Activated naive CD8-positive, alpha-beta T cell treated with anti-CD3 and anti-CD28 coated beads, Interleukin-2, amount 10 ng/mL, durations not matched to agents 7 days and 5 days (primary cell): ENCODE results near the gene NT5C3A. TPM values are rescaled to one million over a fixed set of nuclear protein-coding genes. Genes with fewer than 3 reads are reported as not detected.
A peak's percentile ranks its signal among the peaks of the same experiment; 100 is the strongest.

ENCODE experiments used
- ATAC-seq: fragments of 150-1000 bp; cut with Tn5 transposase; one replicate; pipeline ENCODE4 v1.10.0; 2021; ENCODE audit warnings: low read depth, moderate library complexity
- POLR2A ChIA-PET: fragments of 350-600 bp; sonication (Branson Sonifier 250); formaldehyde crosslinking; loops from one replicate; lab custom pipeline; 2021; ENCODE audit warnings: antibody characterized with exemption; lab: Charles Lee
- DNase-seq: peaks from one replicate; pipeline ENCODE4 v3.0.0; 2021
- H3K27ac Mint-ChIP-seq: one replicate; pipeline ENCODE4 v1.8.0; 2022; ENCODE audit warnings: mild to moderate bottlenecking, mixed read lengths
- H3K27me3 Mint-ChIP-seq: one replicate; pipeline ENCODE4 v1.8.0; 2022; ENCODE audit warnings: mild to moderate bottlenecking, moderate library complexity, mixed read lengths
- H3K36me3 Mint-ChIP-seq: one replicate; pipeline ENCODE4 v1.8.0; 2021; ENCODE audit warnings: mild to moderate bottlenecking, mixed read lengths
- H3K4me1 Mint-ChIP-seq: one replicate; pipeline ENCODE4 v1.8.0; 2021; ENCODE audit warnings: mixed read lengths
- H3K4me3 Mint-ChIP-seq: one replicate; pipeline ENCODE4 v1.8.0; 2022; ENCODE audit warnings: mild to moderate bottlenecking, moderate library complexity, mixed read lengths
- H3K9me3 Mint-ChIP-seq: one replicate; pipeline ENCODE4 v1.8.0; 2021; ENCODE audit warnings: mixed read lengths
- total RNA-seq, 2 experiments: library from RNA; stranded (reverse); gene quantifications; one replicate each; pipeline ENCODE4 v1.2.3, GENCODE V29; 2021

Gene NT5C3A
- total RNA-seq, 2 experiments from 2014 or later = 63.3 to 64.0 TPM

- Mint-ChIP-seq H3K9me3 (no peaks in the 10 kb centered on the region), H3K27me3 (no peaks in the 10 kb centered on the region), H3K27ac (no peak overlapping the region), H3K4me3 (no peak overlapping the region), H3K36me3 (no peaks in the 10 kb centered on the region), H3K4me1 (peaks cover 26% of the 10 kb centered on the region)
- ATAC-seq (no peak), DNase-seq (no peak)
- POLR2A ChIA-PET = no interaction called here
Measured at GRCh38 chr7:33044986-33045385, 17.6 kb downstream of the NT5C3A start.

GRCh38 chr7:33044401-33044718 is 18.2 kb downstream of the NT5C3A start:
- Mint-ChIP-seq H3K9me3 (no peaks in the 10 kb centered on the region), H3K27ac (no peak overlapping the region), H3K4me3 (no peak overlapping the region), H3K4me1 (peaks cover 28% of the 10 kb centered on the region), H3K27me3 (no peaks in the 10 kb centered on the region), H3K36me3 (peaks cover 2% of the 10 kb centered on the region)
- POLR2A ChIA-PET = no interaction called here
- ATAC-seq (no peak), DNase-seq (no peak)

GRCh38 chr7:33043501-33044400 is 18.8 kb downstream of the NT5C3A start:
- Mint-ChIP-seq H3K4me3 (no peak overlapping the region), H3K4me1 (peaks cover 26% of the 10 kb centered on the region), H3K9me3 (no peaks in the 10 kb centered on the region), H3K27me3 (no peaks in the 10 kb centered on the region), H3K36me3 (peaks cover 2% of the 10 kb centered on the region), H3K27ac (no peak overlapping the region)
- no peak for DNase-seq
- no peak for ATAC-seq
- POLR2A ChIA-PET = interaction anchor here (1.0 kb wide), 1 partner anchor 8 kb away, joined by 3 read pairs; no protein-coding TSS in a partner anchor

DNA sequence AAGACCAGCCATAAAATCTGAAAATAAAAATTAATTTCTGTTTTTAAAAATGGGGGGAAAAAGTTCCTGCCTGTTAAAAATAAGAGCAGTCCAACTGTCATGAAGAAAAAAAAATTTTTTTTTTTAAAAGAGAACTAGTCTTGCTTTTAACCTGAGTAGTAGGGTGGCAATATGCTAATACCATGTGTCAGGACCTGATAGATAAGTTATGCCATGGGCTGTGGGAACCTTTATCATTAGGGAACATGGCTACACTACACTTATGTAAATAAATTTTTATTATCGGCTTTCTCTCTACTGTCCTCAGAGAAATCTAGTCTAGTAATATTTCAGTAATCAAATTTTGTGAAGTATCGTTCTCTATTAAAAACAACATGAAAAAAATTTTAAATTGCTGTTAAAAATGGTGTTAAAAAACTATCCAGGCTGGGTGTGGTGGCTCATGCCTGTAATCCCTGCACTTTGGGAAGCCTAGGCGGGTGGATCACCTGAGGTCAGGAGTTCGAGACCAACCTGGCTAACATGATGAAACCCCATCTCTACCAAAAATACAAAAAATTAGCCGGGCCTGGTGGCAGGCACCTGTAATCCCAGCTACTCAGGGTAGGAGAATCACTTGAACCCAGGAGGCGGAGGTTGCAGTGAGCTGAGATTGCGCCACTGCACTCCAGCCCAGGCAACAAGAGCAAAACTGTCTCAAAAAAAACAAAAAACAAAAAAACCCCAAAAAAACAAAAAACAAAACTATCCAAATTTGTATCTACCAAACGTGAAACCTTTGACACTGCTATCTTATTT is 20.7 kb downstream of the NT5C3A start:
- no peaks in the 10 kb centered on the region for H3K27me3 Mint-ChIP-seq
- peaks cover 3% of the 10 kb centered on the region for H3K36me3 Mint-ChIP-seq
- POLR2A ChIA-PET = interaction anchor here (3.2 kb wide), 1 partner anchor 20 kb away, joined by 16 read pairs; the partner anchor contains the start of gene NT5C3A
- ATAC-seq = no peak
- H3K9me3 Mint-ChIP-seq = no peaks in the 10 kb centered on the region
- no peak for DNase-seq
- H3K4me3 Mint-ChIP-seq = no peak overlapping the region
- H3K27ac Mint-ChIP-seq = no peak overlapping the region
- H3K4me1 Mint-ChIP-seq = peaks cover 28% of the 10 kb centered on the region

DNA sequence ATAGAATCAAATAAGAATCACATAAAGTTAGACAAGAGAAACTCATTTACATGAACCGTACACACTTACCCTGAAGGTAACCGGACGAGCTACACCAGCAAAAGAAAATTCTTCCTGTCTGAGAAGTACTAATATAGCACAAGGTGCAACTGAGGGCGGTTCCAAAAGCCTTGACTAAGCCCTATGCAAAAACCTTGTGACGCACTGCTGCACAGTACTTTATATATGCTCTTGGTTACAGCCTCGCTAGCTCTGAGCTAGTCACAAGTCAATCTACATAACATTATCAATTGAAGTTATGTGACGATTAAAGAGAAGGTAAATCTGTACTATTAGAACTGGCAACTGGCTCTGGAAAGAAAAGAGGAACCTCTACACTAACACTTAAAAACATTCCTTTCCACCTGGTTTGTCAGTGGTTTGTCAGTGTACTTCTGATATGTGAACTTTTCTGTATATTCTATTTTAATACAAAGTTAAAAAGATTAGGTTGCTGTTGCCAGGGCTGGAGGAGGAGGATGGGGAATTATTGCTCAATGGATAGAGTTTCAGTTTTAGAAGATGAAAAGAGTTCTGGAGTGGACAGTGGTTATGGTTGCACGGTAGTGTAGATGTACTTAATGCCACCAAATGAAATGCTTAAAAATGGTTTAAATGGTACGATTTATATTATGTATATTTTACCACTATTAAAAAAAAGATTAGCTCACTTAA is 21.6 kb downstream of the NT5C3A start:
- H3K36me3 Mint-ChIP-seq = peaks cover 6% of the 10 kb centered on the region
- POLR2A ChIA-PET = interaction anchor here (0.8 to 3.2 kb wide), 9 partner anchors 8 to 150 kb away, joined by 3 to 27 read pairs (median 5); partner anchors contain the start of genes KBTBD2, NT5C3A and RP9
- DNase-seq (no peak), ATAC-seq (peak; percentile 99)
- H3K9me3 Mint-ChIP-seq = no peaks in the 10 kb centered on the region
- H3K4me3 Mint-ChIP-seq = peak overlapping the region; percentile 87
- H3K27me3 Mint-ChIP-seq = no peaks in the 10 kb centered on the region
- H3K27ac Mint-ChIP-seq = peak overlapping the region; percentile 72
- peaks cover 28% of the 10 kb centered on the region for H3K4me1 Mint-ChIP-seq

DNA sequence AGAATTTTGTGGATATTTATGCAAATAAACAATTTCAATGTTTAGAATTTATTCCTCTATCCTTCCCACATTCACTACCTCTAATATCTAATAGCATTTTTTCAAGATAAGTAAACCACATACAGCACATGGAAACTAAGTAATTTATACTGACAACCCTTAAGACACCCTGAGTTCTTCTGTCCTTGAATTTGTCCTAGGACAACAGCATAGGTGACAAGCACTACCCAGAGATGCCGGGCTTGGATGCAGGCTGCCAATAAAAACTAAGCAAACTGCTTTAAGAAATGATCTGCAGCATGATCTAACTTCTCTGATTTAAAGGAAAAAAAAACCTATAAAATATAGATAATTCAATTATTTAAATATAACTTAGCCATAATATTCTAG is 22.7 kb downstream of the NT5C3A start:
- H3K27ac Mint-ChIP-seq = peak overlapping the region; percentile 85
- peaks cover 28% of the 10 kb centered on the region for H3K4me1 Mint-ChIP-seq
- H3K36me3 Mint-ChIP-seq = peaks cover 6% of the 10 kb centered on the region
- POLR2A ChIA-PET = interaction anchor here (0.6 to 3.2 kb wide), 7 partner anchors 12 to 149 kb away, joined by 3 to 27 read pairs (median 10); partner anchors contain the start of genes KBTBD2 and NT5C3A
- ATAC-seq (no peak), DNase-seq (no peak)
- H3K27me3 Mint-ChIP-seq = no peaks in the 10 kb centered on the region
- no peaks in the 10 kb centered on the region for H3K9me3 Mint-ChIP-seq
- H3K4me3 Mint-ChIP-seq = peak overlapping the region; percentile 86

DNA sequence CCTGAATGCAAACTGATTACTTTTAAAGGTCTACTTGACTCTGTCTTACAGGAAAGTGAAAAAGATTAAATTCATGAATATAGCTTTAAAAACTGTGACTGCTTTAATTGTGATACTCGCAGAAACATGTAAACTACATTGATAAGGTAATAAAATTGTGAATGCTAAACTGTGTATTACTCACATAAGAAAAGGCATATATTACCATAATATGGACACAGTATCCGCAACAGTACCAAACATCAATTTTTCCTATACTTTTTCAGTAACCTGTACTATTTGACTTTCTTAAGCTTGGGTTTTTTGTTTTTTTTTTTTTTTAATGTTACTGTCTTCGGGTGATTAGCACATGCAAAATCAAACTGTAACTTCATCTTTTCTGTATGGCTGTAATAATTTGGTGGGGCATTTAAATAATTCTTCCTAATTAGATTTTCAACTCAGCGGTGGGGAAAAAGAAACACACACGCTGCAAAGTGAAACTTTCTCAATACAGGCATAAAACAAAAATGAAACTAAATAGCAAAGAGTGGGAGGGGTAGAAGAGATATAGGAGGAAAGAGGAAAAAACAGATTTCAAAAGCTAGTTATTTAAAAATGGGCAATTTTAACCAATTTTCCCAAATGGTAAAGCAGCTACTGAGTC is 23.2 kb downstream of the NT5C3A start:
- Mint-ChIP-seq H3K4me1 (peaks cover 28% of the 10 kb centered on the region), H3K4me3 (peak overlapping the region; percentile 86)

DNA sequence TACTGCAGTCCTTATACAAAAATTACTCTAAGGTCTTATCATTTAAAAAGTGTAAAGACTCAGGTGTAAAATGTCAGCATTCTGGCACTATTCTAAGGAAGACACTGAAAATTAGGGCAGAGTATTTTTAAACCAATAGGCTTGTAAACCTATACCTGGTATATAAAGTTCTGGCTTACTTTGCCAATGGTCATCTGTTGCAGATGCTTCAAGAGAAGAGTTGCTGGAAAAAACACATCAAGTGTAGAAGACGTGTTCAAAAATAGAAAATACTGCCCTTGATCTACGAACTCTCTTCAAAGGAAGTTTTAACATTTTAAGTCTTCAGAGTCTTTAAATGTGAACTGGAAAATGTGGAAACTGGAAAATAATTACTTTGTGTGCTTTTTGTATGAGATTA is 23.9 kb downstream of the NT5C3A start:
- no peak for DNase-seq
- H3K36me3 Mint-ChIP-seq = peaks cover 10% of the 10 kb centered on the region
- peak overlapping the region; percentile 86 for H3K4me3 Mint-ChIP-seq
- ATAC-seq = no peak
- H3K4me1 Mint-ChIP-seq = peaks cover 23% of the 10 kb centered on the region
- POLR2A ChIA-PET = interaction anchor here (0.6 to 3.2 kb wide), 5 partner anchors 16 to 244 kb away, joined by 5 to 27 read pairs (median 16); partner anchors contain the start of genes KBTBD2 and NT5C3A
- no peaks in the 10 kb centered on the region for H3K27me3 Mint-ChIP-seq
- H3K9me3 Mint-ChIP-seq = no peaks in the 10 kb centered on the region
- H3K27ac Mint-ChIP-seq = peak overlapping the region; percentile 85

More for the DNA sequence above, 23.2 kb downstream of the NT5C3A start:
- DNase-seq (no peak), ATAC-seq (no peak)
- Mint-ChIP-seq H3K9me3 (no peaks in the 10 kb centered on the region), H3K27ac (peak overlapping the region; percentile 85), H3K36me3 (peaks cover 9% of the 10 kb centered on the region), H3K27me3 (no peaks in the 10 kb centered on the region)
- POLR2A ChIA-PET = interaction anchor here (0.6 to 3.2 kb wide), 8 partner anchors 13 to 245 kb away, joined by 3 to 27 read pairs (median 8); partner anchors contain the start of genes KBTBD2 and NT5C3A

DNA sequence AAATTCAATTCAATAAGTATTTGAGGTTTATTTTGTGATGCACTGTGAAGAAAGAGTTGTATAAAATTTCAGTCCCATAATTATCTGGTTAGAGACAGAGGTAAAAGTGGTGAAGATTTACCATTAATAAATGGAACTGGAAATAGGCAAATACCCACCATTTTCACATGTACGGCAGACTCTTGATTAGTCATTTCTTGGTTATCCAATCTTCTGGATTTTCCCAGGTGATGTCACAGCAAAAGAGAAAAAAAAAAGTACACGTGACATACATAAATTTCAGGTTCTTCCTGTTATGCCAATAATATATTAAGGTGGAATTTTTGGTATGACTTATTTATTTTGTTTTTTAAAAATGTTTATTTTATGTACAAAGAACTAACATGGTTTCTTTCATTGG is 26.8 kb downstream of the NT5C3A start:
- DNase-seq = no peak
- no peak for ATAC-seq
- Mint-ChIP-seq H3K27ac (no peak overlapping the region), H3K4me1 (peaks cover 16% of the 10 kb centered on the region), H3K36me3 (peaks cover 14% of the 10 kb centered on the region), H3K9me3 (no peaks in the 10 kb centered on the region), H3K27me3 (no peaks in the 10 kb centered on the region), H3K4me3 (no peak overlapping the region)
- POLR2A ChIA-PET = no interaction called here

GRCh38 chr7:33024189-33024757 is 38.3 kb downstream of the NT5C3A start:
- peaks cover 18% of the 10 kb centered on the region for H3K36me3 Mint-ChIP-seq
- DNase-seq (no peak), ATAC-seq (no peak)
- H3K27me3 Mint-ChIP-seq = no peaks in the 10 kb centered on the region
- H3K27ac Mint-ChIP-seq = no peak overlapping the region
- no peak overlapping the region for H3K4me3 Mint-ChIP-seq
- no peaks in the 10 kb centered on the region for H3K9me3 Mint-ChIP-seq
- POLR2A ChIA-PET = no interaction called here
- peaks cover 4% of the 10 kb centered on the region for H3K4me1 Mint-ChIP-seq

DNA sequence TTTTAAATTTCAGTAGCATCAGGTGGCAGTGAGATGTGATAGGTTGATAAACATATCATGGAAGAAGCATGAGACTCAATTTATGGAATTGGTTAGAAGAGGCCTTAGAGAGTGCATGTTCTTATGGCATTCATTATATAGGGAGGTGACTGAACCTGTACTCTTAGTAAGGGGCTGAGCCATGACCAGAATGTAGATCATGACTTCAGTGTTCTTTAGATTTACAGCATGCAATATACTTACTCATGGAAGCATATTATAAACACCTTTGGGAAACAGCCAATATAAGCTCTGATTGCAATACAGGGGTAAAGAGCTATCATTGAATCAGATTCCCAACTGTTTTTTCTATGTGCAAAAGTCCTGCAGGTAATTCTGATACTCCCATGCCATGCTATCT is 50.2 kb downstream of the NT5C3A start:
- DNase-seq (no peak), ATAC-seq (no peak)
- no peaks in the 10 kb centered on the region for H3K9me3 Mint-ChIP-seq
- H3K36me3 Mint-ChIP-seq = peaks cover 43% of the 10 kb centered on the region
- H3K27me3 Mint-ChIP-seq = no peaks in the 10 kb centered on the region
- peaks cover 2% of the 10 kb centered on the region for H3K4me1 Mint-ChIP-seq
- no peak overlapping the region for H3K27ac Mint-ChIP-seq
- H3K4me3 Mint-ChIP-seq = no peak overlapping the region
- POLR2A ChIA-PET = no interaction called here

GRCh38 chr7:33009734-33010133 is 52.8 kb downstream of the NT5C3A start:
- Mint-ChIP-seq H3K9me3 (no peaks in the 10 kb centered on the region), H3K4me1 (peaks cover 2% of the 10 kb centered on the region), H3K27me3 (no peaks in the 10 kb centered on the region), H3K27ac (no peak overlapping the region), H3K36me3 (peaks cover 35% of the 10 kb centered on the region), H3K4me3 (no peak overlapping the region)
- no peak for DNase-seq
- no peak for ATAC-seq
- POLR2A ChIA-PET = no interaction called here
